WTC11 (cell line): ENCODE results near the gene ACTA2.

Experiments used
- AFF4 ChIP-seq: sonication (generic); formaldehyde crosslinking; IDR thresholded peaks from 2 replicates; pipeline ENCODE4 v1.8.1; 2023; ENCODE audit warnings: mild to moderate bottlenecking, missing genetic modification reagents, borderline replicate concordance
- ATF1 ChIP-seq: sonication (generic); formaldehyde crosslinking; IDR thresholded peaks from 2 replicates; pipeline ENCODE4 v1.8.1; 2023; ENCODE audit warnings: mild to moderate bottlenecking, moderate library complexity, missing genetic modification reagents
- ATF2 ChIP-seq: sonication (generic); formaldehyde crosslinking; IDR thresholded peaks from 2 replicates; pipeline ENCODE4 v1.8.1; 2022; ENCODE audit warnings: low read depth, missing genetic modification reagents, borderline replicate concordance
- CTCF ChIP-seq: fragments of 200-600 bp; IDR thresholded peaks from 2 replicates; pipeline ENCODE4 v1.8.0; 2022; ENCODE audit warnings: antibody characterized with exemption
- E2F5 ChIP-seq: sonication (generic); formaldehyde crosslinking; IDR thresholded peaks from 2 replicates; pipeline ENCODE4 v1.8.1; 2022; ENCODE audit warnings: mild to moderate bottlenecking, moderate library complexity, missing genetic modification reagents
- ELF4 ChIP-seq: sonication (generic); formaldehyde crosslinking; IDR thresholded peaks from 2 replicates; pipeline ENCODE4 v1.8.1; 2022; ENCODE audit warnings: low read depth, mild to moderate bottlenecking, moderate library complexity, missing genetic modification reagents
- MAX ChIP-seq: sonication (generic); formaldehyde crosslinking; IDR thresholded peaks from 2 replicates; pipeline ENCODE4 v1.8.0; 2022; ENCODE audit warnings: mild to moderate bottlenecking, missing genetic modification reagents
- NR2C2 ChIP-seq: sonication (generic); formaldehyde crosslinking; IDR thresholded peaks from 2 replicates; pipeline ENCODE4 v1.8.0; 2022; ENCODE audit warnings: mild to moderate bottlenecking, missing genetic modification reagents
- NR3C1 ChIP-seq: sonication (generic); formaldehyde crosslinking; conservative IDR thresholded peaks from 2 replicates; pipeline ENCODE4 v1.8.1; 2023; ENCODE audit warnings: low read depth, mild to moderate bottlenecking, missing genetic modification reagents
- SOX15 ChIP-seq: fragments of 250-450 bp; sonication (Bioruptor Pico); IDR thresholded peaks from 2 replicates; pipeline ENCODE4 v1.9.0; 2021; ENCODE audit warnings: mild to moderate bottlenecking
- ZNF232 ChIP-seq: sonication (generic); formaldehyde crosslinking; IDR thresholded peaks from 2 replicates; pipeline ENCODE4 v1.8.0; 2022; ENCODE audit warnings: mild to moderate bottlenecking, missing genetic modification reagents

GRCh38 chr10:88990384-88991160, 38.0 kb upstream of the ACTA2 start, which contains the start of gene FAS:
- TF ChIP-seq ATF2 (CRISPR knock-in tag) (no peak), CTCF (no peak), ELF4 (CRISPR knock-in tag) (no peak), AFF4 (CRISPR knock-in tag) (no peak), MAX (CRISPR knock-in tag) (peak; percentile 25; the same call in 1 of the 2 replicates), ATF1 (0 out of 2 replicates have a peak, but pooled peaks have one; percentile 28), NR2C2 (CRISPR knock-in tag) (no peak), SOX15 (no peak), ZNF232 (CRISPR knock-in tag) (no peak), NR3C1 (CRISPR knock-in tag) (no peak), E2F5 (no peak)
